ENCODE measurements around the gene JAGN1. TPM values are rescaled to one million over a fixed set of nuclear protein-coding genes. Genes with fewer than 3 reads are reported as not detected.
"Not testable (repeated sequence)": the region's sequence is repeated elsewhere in the genome, so short reads cannot be mapped to it uniquely, and the experiment has no call there.

The JAGN1 gene
- 15.9 TPM for total RNA-seq

GRCh38 chr3:9890249-9891071 lies at the start of gene JAGN1:
TSS of gene JAGN1 (plus strand) at chr3:9890610. CDS start at chr3:9890723, 113 bp downstream.
- FAIRE-seq (no peak), DNase-seq (ENCODE audit: low spot score in 2 of 2) (peak; percentile 91 to 93)

GRCh38 chr3:9841015-9841414 lies 49.4 kb upstream of the JAGN1 start:
- FAIRE-seq, result no peak
- DNase-seq (ENCODE audit: low spot score in 2 of 2), result no peak

- DNase-seq (ENCODE audit: low spot score in 2 of 2) (peak; percentile 95 to 99), FAIRE-seq (no peak)
Measured at GRCh38 chr3:9843715-9844438, 46.5 kb upstream of the JAGN1 start, which contains the start of gene RPUSD3. TSS of gene RPUSD3 (minus strand) at chr3:9844008. CDS start at chr3:9843990, 18 bp downstream.

- DNase-seq (ENCODE audit: low spot score in 2 of 2), result no peak
- no peak for FAIRE-seq
Measured at GRCh38 chr3:9846231-9846630, 44.2 kb upstream of the JAGN1 start.

GRCh38 chr3:9846931-9847488 lies 43.4 kb upstream of the JAGN1 start:
- FAIRE-seq (no peak), DNase-seq (ENCODE audit: low spot score in 2 of 2) (no peak)

- DNase-seq (ENCODE audit: low spot score in 2 of 2); FAIRE-seq: not testable (repeated sequence)
Measured at GRCh38 chr3:9847870-9848269, 42.5 kb upstream of the JAGN1 start.

- not testable (repeated sequence) for FAIRE-seq; DNase-seq (ENCODE audit: low spot score in 2 of 2)
Measured at GRCh38 chr3:9848860-9849259, 41.5 kb upstream of the JAGN1 start.

GRCh38 chr3:9851383-9851782 lies 39.0 kb upstream of the JAGN1 start:
- DNase-seq (ENCODE audit: low spot score in 2 of 2); FAIRE-seq: not testable (repeated sequence)

- not testable (repeated sequence) for DNase-seq (ENCODE audit: low spot score in 2 of 2); FAIRE-seq
Measured at GRCh38 chr3:9851926-9852325, 38.5 kb upstream of the JAGN1 start.

GRCh38 chr3:9852528-9852927 lies 37.9 kb upstream of the JAGN1 start:
- DNase-seq (ENCODE audit: low spot score in 2 of 2), result no peak
- FAIRE-seq, result no peak

- FAIRE-seq; DNase-seq (ENCODE audit: low spot score in 2 of 2): not testable (repeated sequence)
Measured at GRCh38 chr3:9854291-9854940, 36.0 kb upstream of the JAGN1 start.

GRCh38 chr3:9855594-9855993 lies 34.8 kb upstream of the JAGN1 start:
- DNase-seq (ENCODE audit: low spot score in 2 of 2) (no peak), FAIRE-seq (no peak)

- FAIRE-seq, result no peak
- no peak for DNase-seq (ENCODE audit: low spot score in 2 of 2)
Measured at GRCh38 chr3:9859530-9860025, 30.8 kb upstream of the JAGN1 start.

- DNase-seq (ENCODE audit: low spot score in 2 of 2) (no peak), FAIRE-seq (no peak)
Measured at GRCh38 chr3:9861201-9861600, 29.2 kb upstream of the JAGN1 start.

GRCh38 chr3:9861626-9862130 lies 28.7 kb upstream of the JAGN1 start:
- DNase-seq (ENCODE audit: low spot score in 2 of 2), result no peak
- no peak for FAIRE-seq

GRCh38 chr3:9862391-9863057 lies 27.9 kb upstream of the JAGN1 start:
- DNase-seq (ENCODE audit: low spot score in 2 of 2), result peak in 1 of 2 donors; percentile 67
- FAIRE-seq, result no peak

GRCh38 chr3:9863058-9863772 lies 27.2 kb upstream of the JAGN1 start:
- DNase-seq (ENCODE audit: low spot score in 2 of 2) (no peak), FAIRE-seq (no peak)

GRCh38 chr3:9864200-9864927 lies 26.0 kb upstream of the JAGN1 start:
- FAIRE-seq, result no peak
- peak; percentile 26 to 41 for DNase-seq (ENCODE audit: low spot score in 2 of 2)
